BE2C (cell line): Measurements from ENCODE around the gene VTI1B. TPM values are rescaled to one million over a fixed set of nuclear protein-coding genes. Genes with fewer than 3 reads are reported as not detected.
"Not testable (repeated sequence)": the region's sequence is repeated elsewhere in the genome, so short reads cannot be mapped to it uniquely, and the experiment has no call there.

Experiments used
- DNase-seq: peaks from one replicate; pipeline ENCODE4 v3.0.0-alpha.2; 2020
- H3K27me3 ChIP-seq: fragments of 250-450 bp; sonication (Bioruptor Pico); 2 replicates; pipeline ENCODE4 v1.5.1; 2020; ENCODE audit warnings: mild to moderate bottlenecking
- H3K36me3 ChIP-seq: fragments of 250-450 bp; sonication (Bioruptor Pico); 2 replicates; pipeline ENCODE4 v1.5.1; 2020; ENCODE audit warnings: mild to moderate bottlenecking
- H3K4me1 ChIP-seq: fragments of 250-450 bp; sonication (Bioruptor Pico); 2 replicates; pipeline ENCODE4 v1.5.1; 2020
- H3K4me3 ChIP-seq: 2 replicates; pipeline ENCODE4 v1.5.1; 2011; ENCODE audit warnings: low read depth, low read length
- H3K9me3 ChIP-seq: fragments of 250-450 bp; sonication (Bioruptor Pico); 2 replicates; pipeline ENCODE4 v1.5.1; 2020
- CTCF ChIP-seq: IDR thresholded peaks from 2 replicates; pipeline ENCODE4 v1.5.1; 2012; ENCODE audit warnings: mild to moderate bottlenecking, low read depth, low read length
- polyA plus RNA-seq: library from polyadenylated mRNA; unstranded; fragments of >200 nt; gene quantifications from one replicate; pipeline ENCODE4 v1.2.1, GENCODE V29; 2012; ENCODE audit warnings: low read depth, missing spikeins; ENCODE audit not compliant: insufficient read length, insufficient read depth

The VTI1B gene
- 100 TPM for polyA plus RNA-seq

GRCh38 chr14:67674480-67675218, at the start of gene VTI1B:
VTI1B (minus strand) TSS chr14:67674632; CDS start chr14:67674489, 143 bp downstream.
- Histone ChIP-seq H3K27me3 (no peaks in the 10 kb centered on the region), H3K36me3 (peaks cover 15% of the 10 kb centered on the region), H3K4me3 (peak within 1 kb of the TSS; percentile 76), H3K4me1 (no peaks in the 10 kb centered on the region), H3K9me3 (no peaks in the 10 kb centered on the region)
- peak; percentile 29; the same call in 1 of the 2 replicates for TF ChIP-seq CTCF
- peak; percentile 86 for DNase-seq

GRCh38 chr14:67722293-67722692, 47.9 kb upstream of the VTI1B start:
- Histone ChIP-seq H3K36me3 (no peaks in the 10 kb centered on the region), H3K9me3 (no peaks in the 10 kb centered on the region), H3K4me3 (peak overlapping the region; percentile 1; the same call in 1 of the 2 replicates), H3K27me3 (no peaks in the 10 kb centered on the region), H3K4me1 (no peaks in the 10 kb centered on the region)
- peak; percentile 36 for DNase-seq
- no peak for TF ChIP-seq CTCF

GRCh38 chr14:67721875-67722274, 47.4 kb upstream of the VTI1B start:
- DNase-seq: no peak
- Histone ChIP-seq H3K9me3 (no peaks in the 10 kb centered on the region), H3K4me3 (no peak overlapping the region), H3K36me3 (no peaks in the 10 kb centered on the region), H3K27me3 (no peaks in the 10 kb centered on the region), H3K4me1 (no peaks in the 10 kb centered on the region)
- no peak for TF ChIP-seq CTCF

GRCh38 chr14:67719866-67720265, 45.4 kb upstream of the VTI1B start:
- no peak for DNase-seq
- Histone ChIP-seq H3K4me3 (no peak overlapping the region), H3K4me1 (no peaks in the 10 kb centered on the region), H3K27me3 (no peaks in the 10 kb centered on the region), H3K9me3 (no peaks in the 10 kb centered on the region), H3K36me3 (no peaks in the 10 kb centered on the region)
- no peak for TF ChIP-seq CTCF

GRCh38 chr14:67719385-67719784, 45.0 kb upstream of the VTI1B start:
- not testable (repeated sequence) for H3K9me3 ChIP-seq, H3K27me3 ChIP-seq, DNase-seq, H3K4me1 ChIP-seq, H3K4me3 ChIP-seq, H3K36me3 ChIP-seq

GRCh38 chr14:67718265-67718664, 43.8 kb upstream of the VTI1B start:
- no peaks in the 10 kb centered on the region for H3K9me3 ChIP-seq
- H3K36me3 ChIP-seq: no peaks in the 10 kb centered on the region
- H3K4me1 ChIP-seq: no peaks in the 10 kb centered on the region
- no peak overlapping the region for H3K4me3 ChIP-seq
- H3K27me3 ChIP-seq: no peaks in the 10 kb centered on the region
- no peak for DNase-seq
- no peak for TF ChIP-seq CTCF
